H1 (cell line): ENCODE results near the gene CCR2. TPM values are rescaled to one million over a fixed set of nuclear protein-coding genes. Genes with fewer than 3 reads are reported as not detected.

ENCODE experiments used
- CTCF ChIA-PET: fragments of 300-600 bp; sonication (Branson Sonifier 250); formaldehyde crosslinking; loops from one replicate; lab custom pipeline; 2021; ENCODE audit not compliant: partially characterized antibody; lab: Charles Lee
- POLR2A ChIA-PET: fragments of 300-600 bp; sonication (Branson Sonifier 250); formaldehyde crosslinking; loops from one replicate; lab custom pipeline; 2021; ENCODE audit warnings: inconsistent platforms; ENCODE audit not compliant: partially characterized antibody; lab: Charles Lee
- DNase-seq, 2 experiments: peaks; one replicate each; pipeline versions ENCODE4 v3.0.0 to v3.0.0-alpha.2; 2010 to 2022; ENCODE audit warnings: low spot score in 2 of 2, low read depth in 1 of 2, mixed read lengths in 1 of 2
- FAIRE-seq: peaks from 2 replicates; lab custom pipeline; 2011; peaks lifted over from hg19 to GRCh38; lab: Jason Lieb, UNC
- H2AFZ ChIP-seq: 2 replicates; pipeline ENCODE4 v1.8.1; 2012; ENCODE audit warnings: low read length, inconsistent platforms
- H2AK5ac ChIP-seq: 2 replicates; pipeline ENCODE4 v1.6.1; 2013; ENCODE audit warnings: low read depth, low read length
- H2BK120ac ChIP-seq: replicated peaks from 2 replicates; pipeline ENCODE3; 2013; ENCODE audit warnings: low read depth, low read length, inconsistent platforms
- H2BK12ac ChIP-seq: 2 replicates; pipeline ENCODE4 v1.6.1; 2013; ENCODE audit warnings: low read depth, low read length
- H2BK15ac ChIP-seq: 2 replicates; pipeline ENCODE4 v1.6.1; 2013; ENCODE audit warnings: low read length
- H2BK20ac ChIP-seq: 2 replicates; pipeline ENCODE4 v1.6.1; 2013; ENCODE audit warnings: low read length
- H2BK5ac ChIP-seq: 2 replicates; pipeline ENCODE4 v1.6.1; 2013; ENCODE audit warnings: low read depth, low read length
- H3K14ac ChIP-seq: 2 replicates; pipeline ENCODE4 v1.6.1; 2013; ENCODE audit warnings: inconsistent platforms; ENCODE audit not compliant: insufficient read length
- H3K18ac ChIP-seq: 2 replicates; pipeline ENCODE4 v1.6.1; 2013; ENCODE audit warnings: low read length; ENCODE audit errors: extremely low read depth
- H3K23ac ChIP-seq: 2 replicates; pipeline ENCODE4 v1.6.1; 2013; ENCODE audit warnings: inconsistent platforms; ENCODE audit not compliant: insufficient read length
- H3K23me2 ChIP-seq: 2 replicates; pipeline ENCODE4 v1.6.1; 2013; ENCODE audit warnings: low read depth, low read length
- H3K27ac ChIP-seq: 2 replicates; pipeline ENCODE4 v1.6.1; 2011; ENCODE audit warnings: low read depth, low read length, inconsistent platforms
- H3K27me3 ChIP-seq, 4 experiments: replicated peaks in 1 of 4; 1 replicate in 1 of 4; 2 replicates in 3 of 4; pipeline versions ENCODE4 v1.6.1 to v1.8.1; 2011 to 2013; ENCODE audit warnings: low read length in 3 of 4, mild to moderate bottlenecking in 3 of 4, inconsistent platforms in 2 of 4, mixed read lengths in 2 of 4, moderate library complexity in 1 of 4; ENCODE audit not compliant: control insufficient read depth in 3 of 4, insufficient read depth in 3 of 4; ENCODE audit errors: extremely low read depth in 1 of 4
- H3K36me3 ChIP-seq, 4 experiments: 2 replicates each; pipeline versions ENCODE4 v1.6.1 to v1.8.1; 2011 to 2013; ENCODE audit warnings: mild to moderate bottlenecking in 4 of 4, low read length in 3 of 4, moderate library complexity in 2 of 4, control low read depth in 1 of 4, inconsistent platforms in 1 of 4; ENCODE audit not compliant: insufficient read depth in 4 of 4, control insufficient read depth in 2 of 4
- H3K4ac ChIP-seq: replicated peaks from 2 replicates; pipeline ENCODE3; 2013; ENCODE audit warnings: low read length, low read depth, mixed read lengths, inconsistent platforms; ENCODE audit not compliant: insufficient read length
- H3K4me1 ChIP-seq, 4 experiments: replicated peaks in 1 of 4; 1 replicate in 1 of 4; 2 replicates in 3 of 4; pipeline versions ENCODE4 v1.6.1 to v1.8.1; 2011 to 2013; ENCODE audit warnings: low read length in 3 of 4, inconsistent platforms in 2 of 4, mixed read lengths in 1 of 4; ENCODE audit not compliant: insufficient read depth in 4 of 4, control insufficient read depth in 3 of 4
- H3K4me2 ChIP-seq, 2 experiments: 2 replicates each; pipeline versions ENCODE4 v1.6.1 to v1.8.1; 2011 to 2013; ENCODE audit warnings: low read depth in 2 of 2, low read length in 2 of 2, control low read depth in 1 of 2, inconsistent platforms in 1 of 2, mild to moderate bottlenecking in 1 of 2; ENCODE audit not compliant: insufficient read depth in 1 of 2
- H3K4me3 ChIP-seq, 4 experiments: fragments of 200-600, 300-600 bp in 1 of 4; sonication (generic), shearing (Covaris generic), sonication (Bioruptor Twin) in 1 of 4; 2 replicates each; pipeline versions ENCODE4 v1.5.1 to v1.8.1; 2011 to 2016; ENCODE audit warnings: low read length in 4 of 4, low read depth in 3 of 4, control low read depth in 2 of 4, inconsistent platforms in 2 of 4, mild to moderate bottlenecking in 2 of 4, mixed read lengths in 1 of 4, moderate library complexity in 1 of 4; ENCODE audit not compliant: insufficient read depth in 2 of 4; ENCODE audit errors: extremely low read depth in 1 of 4
- H3K56ac ChIP-seq: replicated peaks from 2 replicates; pipeline ENCODE3; 2013; ENCODE audit warnings: low read depth, mild to moderate bottlenecking, mixed read lengths, low read length, inconsistent platforms; ENCODE audit not compliant: insufficient read length
- H3K79me1 ChIP-seq: 2 replicates; pipeline ENCODE4 v1.6.1; 2013; ENCODE audit warnings: low read depth, low read length, control low read depth
- H3K79me2 ChIP-seq, 2 experiments: 2 replicates each; pipeline versions ENCODE4 v1.6.1 to v1.8.1; 2012 to 2013; ENCODE audit warnings: low read length in 2 of 2, mild to moderate bottlenecking in 2 of 2, inconsistent platforms in 1 of 2; ENCODE audit not compliant: insufficient read depth in 2 of 2, control insufficient read depth in 1 of 2
- H3K9ac ChIP-seq, 4 experiments: replicated peaks in 1 of 4; 1 replicate in 1 of 4; 2 replicates in 3 of 4; pipeline versions ENCODE4 v1.6.1 to v1.8.1; 2011 to 2013; ENCODE audit warnings: low read depth in 3 of 4, low read length in 3 of 4, control low read depth in 2 of 4, mild to moderate bottlenecking in 2 of 4, moderate library complexity in 2 of 4, inconsistent platforms in 1 of 4; ENCODE audit errors: extremely low read depth in 1 of 4
- H3K9me3 ChIP-seq, 2 experiments: 2 replicates each; pipeline versions ENCODE4 v1.6.1 to v1.8.1; 2012 to 2013; ENCODE audit warnings: mild to moderate bottlenecking in 2 of 2, moderate library complexity in 2 of 2, control low read depth in 1 of 2, inconsistent platforms in 1 of 2, low read depth in 1 of 2, low read length in 1 of 2, mixed read lengths in 1 of 2; ENCODE audit not compliant: insufficient read depth in 2 of 2
- H4K20me1 ChIP-seq, 2 experiments: replicated peaks in 1 of 2; 2 replicates each; pipeline versions ENCODE3 to v1.8.1; 2011 to 2013; ENCODE audit warnings: inconsistent platforms in 2 of 2, low read length in 2 of 2, mild to moderate bottlenecking in 1 of 2; ENCODE audit not compliant: insufficient read depth in 2 of 2, control insufficient read depth in 1 of 2
- H4K5ac ChIP-seq: 2 replicates; pipeline ENCODE4 v1.6.1; 2013; ENCODE audit warnings: low read length, low read depth, mixed read lengths, inconsistent platforms; ENCODE audit not compliant: insufficient read length
- H4K8ac ChIP-seq: 2 replicates; pipeline ENCODE4 v1.8.0; 2013; ENCODE audit warnings: mild to moderate bottlenecking, moderate library complexity, low read length, inconsistent platforms; ENCODE audit not compliant: insufficient read depth; ENCODE audit errors: extremely low read depth
- H4K91ac ChIP-seq: replicated peaks from 2 replicates; pipeline ENCODE3; 2013; ENCODE audit warnings: low read length, mixed read lengths, inconsistent platforms; ENCODE audit not compliant: insufficient read length
- ASH2L ChIP-seq: fragments of 200-600, 300-600 bp; sonication (generic); IDR thresholded peaks from one replicate; pipeline ENCODE4 v1.7.1; 2017; ENCODE audit warnings: low read length
- CBX8 ChIP-seq: fragments of 300-800, 300-1000 bp; sonication (generic); IDR thresholded peaks from 2 replicates; pipeline ENCODE4 v1.7.1; 2016; ENCODE audit warnings: low read depth, low read length, borderline replicate concordance
- CEBPB ChIP-seq: IDR thresholded peaks from 2 replicates; pipeline ENCODE4 v1.6.1; 2012; ENCODE audit warnings: low read depth, low read length
- CTCF ChIP-seq, 3 experiments: IDR thresholded peaks; 1 replicate in 2 of 3; 2 replicates in 1 of 3; pipeline versions ENCODE4 v1.5.1 to v1.6.1; 2011; ENCODE audit warnings: low read length in 3 of 3, mild to moderate bottlenecking in 3 of 3, inconsistent platforms in 2 of 3, low read depth in 1 of 3, moderate library complexity in 1 of 3; ENCODE audit not compliant: insufficient read depth in 1 of 3; ENCODE audit errors: control extremely low read depth in 1 of 3
- EZH2 ChIP-seq: fragments of 200-600 bp; sonication (generic); IDR thresholded peaks from 2 replicates; pipeline ENCODE4 v1.7.1; 2012; ENCODE audit warnings: low read depth, mild to moderate bottlenecking, moderate library complexity, low read length, inconsistent platforms; ENCODE audit not compliant: severe bottlenecking
- GTF2F1 ChIP-seq: IDR thresholded peaks from 2 replicates; pipeline ENCODE4 v1.6.1; 2012; ENCODE audit warnings: low read depth, low read length, improper control_type of control experiment, borderline replicate concordance
- HDAC2 ChIP-seq, 2 experiments: fragments of 300-600 bp in 1 of 2; sonication (generic) in 1 of 2; IDR thresholded peaks; 2 replicates each; pipeline ENCODE4 v1.6.1; 2011 to 2012; ENCODE audit warnings: low read depth in 2 of 2, low read length in 2 of 2, mild to moderate bottlenecking in 2 of 2, moderate library complexity in 2 of 2, borderline replicate concordance in 1 of 2, inconsistent platforms in 1 of 2
- JUND ChIP-seq: IDR thresholded peaks from 2 replicates; pipeline ENCODE4 v1.6.1; 2011; ENCODE audit warnings: mild to moderate bottlenecking, improper control_type of control experiment, low read length
- POLR2AphosphoS5 ChIP-seq: IDR thresholded peaks from 2 replicates; pipeline ENCODE4 v1.6.1; 2011; ENCODE audit warnings: low read depth, low read length
- SP1 ChIP-seq: IDR thresholded peaks from 2 replicates; pipeline ENCODE4 v1.6.1; 2011; ENCODE audit warnings: low read depth, low read length
- ZNF274 ChIP-seq: IDR thresholded peaks from 2 replicates; pipeline ENCODE4 v1.7.0; 2012; ENCODE audit warnings: low read length, borderline replicate concordance; ENCODE audit errors: extremely low read depth
- WGBS, 2 experiments: shearing (Covaris generic) in 1 of 2; methylation state at CpG; one replicate each; pipeline versions ENCODE4 v1.1.6 to v1.1.7; 2013 to 2015; ENCODE audit warnings: low lambda C conversion rate in 2 of 2, mixed read lengths in 2 of 2, inconsistent platforms in 1 of 2, low coverage in 1 of 2, missing lambda C conversion rate in 1 of 2; ENCODE audit not compliant: insufficient replicate concordance in 2 of 2, insufficient coverage in 1 of 2, insufficient read length in 1 of 2; ENCODE audit errors: extremely low coverage in 1 of 2, missing lambda C conversion rate in 1 of 2; 5-methylcytosine and 5-hydroxymethylcytosine counted together
- polyA plus RNA-seq, 7 experiments: library from polyadenylated mRNA; depleted of rRNA in 3 of 7; stranded (reverse) in 5 of 7; unstranded in 2 of 7; fragments of >200 nt in 5 of 7; fragments of 200-250 nt in 2 of 7; gene quantifications; 1 replicate in 5 of 7; 2 replicates in 1 of 7; 4 replicates in 1 of 7; pipeline versions ENCODE4 v1.2.1 to v1.2.3, GENCODE V29; 2011 to 2013; ENCODE audit warnings: missing spikeins in 2 of 7, mixed read lengths in 2 of 7
- total RNA-seq: library from RNA; stranded (reverse); fragmentation: NEBNext Ultra II Directional; extraction: Animal tissue kit (Norgen Biotek cat#: 25700); gene quantifications from 2 replicates; pipeline ENCODE4 v1.2.1, GENCODE V29; 2021

CCR2 gene
- total and polyA plus RNA-seq, 2 of the 8 experiments (the other 6 are each of a cell fraction or from before 2014, with no cell fraction given) = not detected

GRCh38 chr3:46393011-46393410 lies 39.1 kb downstream of the CCR2 start:
- Histone ChIP-seq H3K23ac (no peak overlapping the region), H3K27ac (no peak overlapping the region), H3K56ac (no peak overlapping the region), H3K9ac (no peak overlapping the region), H3K4me1 (peaks cover 0 to 6% (median under 1%) of the 10 kb centered on the region in 4 experiments; a peak in 1 of 7 replicates), H3K23me2 (no peaks in the 10 kb centered on the region), H2AFZ (no peak overlapping the region), H2AK5ac (no peak overlapping the region), H3K79me1 (no peaks in the 10 kb centered on the region), H2BK20ac (no peak overlapping the region; the same call in 1 of the 2 replicates), H3K36me3 (no peaks in the 10 kb centered on the region), H3K9me3 (no peaks in the 10 kb centered on the region), H2BK15ac (no peak overlapping the region), H4K5ac (no peak overlapping the region), H3K27me3 (no peaks in the 10 kb centered on the region), H2BK120ac (no peak overlapping the region), H2BK12ac (0 out of 2 replicates have a peak overlapping the region, but pooled peaks have one; percentile 23), H3K4ac (no peak overlapping the region), H4K20me1 (no peaks in the 10 kb centered on the region), H2BK5ac (no peak overlapping the region), H3K4me3 (no peak overlapping the region), H3K79me2 (no peaks in the 10 kb centered on the region), H3K4me2 (no peak overlapping the region), H3K14ac (no peak overlapping the region), H3K18ac (no peak overlapping the region), H4K8ac (no peak overlapping the region), H4K91ac (no peak overlapping the region)
- 91% methylated on average over 2 of the region's 2 CpGs; no CpG with 5 or more reads in 1 of the 2 experiments for WGBS, 2 experiments
- CTCF ChIA-PET = interaction anchor here (0.6 to 1.4 kb wide), 2 partner anchors 34 to 85 kb away, joined by 3 to 4 read pairs; no protein-coding TSS in a partner anchor
- POLR2A ChIA-PET = no interaction called here
- no peak for FAIRE-seq
- DNase-seq = no peak
- TF ChIP-seq GTF2F1 (no peak), CTCF (IDR thresholded peaks at IDR 0.05; ENCODE audit: control extremely low read depth in 1 of 3, insufficient read depth in 1 of 3, low read depth in 1 of 3, low read length in 3 of 3) (no peak), EZH2 (no peak), ZNF274 (no peak), CEBPB (no peak), SP1 (no peak), POLR2AphosphoS5 (no peak), ASH2L (no peak), JUND (no peak), HDAC2 (IDR thresholded peaks at IDR 0.05; ENCODE audit: borderline replicate concordance in 1 of 2, low read depth in 2 of 2, low read length in 2 of 2) (no peak), CBX8 (no peak)
